ENCODE measurements around the gene ADAM19. TPM values are rescaled to one million over a fixed set of nuclear protein-coding genes. Genes with fewer than 3 reads are reported as not detected.

The ADAM19 gene
- total and polyA plus RNA-seq, 12 donors = 5.5 to 49.6 (median 18.2) TPM

GRCh38 chr5:157600252-157600651, 24.7 kb upstream of the ADAM19 start:
- Histone ChIP-seq H3K4me1 (peaks cover 0 to 56% (median 0%) of the 10 kb centered on the region in 9 donors), H3K4me3 (no peak overlapping the region), H3K36me3 (no peaks in the 10 kb centered on the region), H3K9me3 (peaks cover 0 to 4% (median 0%) of the 10 kb centered on the region in 11 donors), H3K27me3 (no peaks in the 10 kb centered on the region), H3K27ac (no peak overlapping the region)
- ATAC-seq (no peak), DNase-seq (no peak)
- intact Hi-C loops (cut with DNase I) = no loop called here
- 95 to 100% methylated on average over 1 of the region's 1 CpG for WGBS, 2 donors
- no peak for TF ChIP-seq CTCF (IDR thresholded peaks at IDR 0.05)

DNA sequence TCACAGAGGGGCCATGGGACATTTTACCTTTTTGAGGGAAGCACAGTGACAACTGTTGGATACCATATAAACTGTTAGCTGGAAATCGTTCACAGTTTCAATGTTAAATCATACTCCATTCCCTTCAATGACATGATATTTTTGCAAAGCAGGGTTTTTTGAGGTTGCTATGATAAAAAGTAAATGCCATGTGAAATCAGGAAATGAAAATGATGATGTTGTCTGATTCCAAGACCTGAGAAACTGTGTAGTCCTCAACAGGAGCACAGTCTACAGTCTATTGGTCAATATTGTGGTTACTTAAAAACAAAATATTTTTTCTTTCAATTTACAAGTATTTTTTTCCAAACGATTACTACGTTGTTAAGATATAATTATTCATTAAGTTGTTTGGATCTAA, 24.0 kb upstream of the ADAM19 start:
- peaks cover 0 to 4% (median 0%) of the 10 kb centered on the region in 11 donors for H3K9me3 ChIP-seq
- no peak for DNase-seq
- WGBS, 2 donors = 85 to 91% methylated on average over 3 of the region's 3 CpGs
- peaks cover 0 to 60% (median 0%) of the 10 kb centered on the region in 9 donors for H3K4me1 ChIP-seq
- no peak for ATAC-seq
- no peaks in the 10 kb centered on the region for H3K27me3 ChIP-seq
- intact Hi-C loops (cut with DNase I) = no loop called here
- TF ChIP-seq CTCF (IDR thresholded peaks at IDR 0.05) = no peak
- no peaks in the 10 kb centered on the region for H3K36me3 ChIP-seq
- H3K4me3 ChIP-seq = no peak overlapping the region
- H3K27ac ChIP-seq = no peak overlapping the region

DNA sequence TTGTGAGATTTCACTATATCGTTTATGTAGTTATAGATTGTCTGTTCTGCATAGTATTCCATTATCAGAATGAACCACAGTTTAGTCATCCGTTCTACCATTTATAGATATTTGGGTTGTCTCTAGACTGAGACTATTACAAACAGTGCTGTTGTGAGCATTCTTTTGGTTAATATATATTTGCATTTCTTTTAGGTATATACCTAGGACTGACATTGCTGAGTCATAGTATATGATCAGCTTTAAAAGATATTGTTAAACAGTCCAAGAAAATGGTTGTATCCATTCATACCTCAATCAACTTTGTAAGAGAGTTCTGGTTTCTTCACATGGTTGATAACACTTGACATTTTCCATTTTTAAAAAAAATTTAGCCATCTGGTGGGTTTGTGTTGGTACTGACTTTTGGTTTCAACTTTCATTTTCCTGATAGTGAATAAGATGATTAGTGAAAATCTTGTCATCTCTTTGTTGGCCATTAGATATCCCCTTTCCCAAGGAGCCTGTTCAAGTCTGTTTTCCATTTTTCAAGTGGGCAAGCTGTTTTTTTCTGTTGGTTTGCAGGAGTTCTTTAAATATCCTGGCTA, 22.9 kb upstream of the ADAM19 start:
- WGBS, 2 donors = 74 to 96% methylated on average over 2 of the region's 2 CpGs
- Histone ChIP-seq H3K27ac (no peak overlapping the region), H3K27me3 (no peaks in the 10 kb centered on the region), H3K9me3 (peaks cover 0 to 4% (median 0%) of the 10 kb centered on the region in 11 donors), H3K4me1 (peaks cover 0 to 60% (median 1%) of the 10 kb centered on the region in 9 donors), H3K4me3 (no peak overlapping the region), H3K36me3 (no peaks in the 10 kb centered on the region)
- ATAC-seq (no peak), DNase-seq (no peak)
- intact Hi-C loops (cut with DNase I) = no loop called here
- TF ChIP-seq CTCF (IDR thresholded peaks at IDR 0.05) = no peak

- Histone ChIP-seq H3K4me1 (peaks cover 0 to 61% (median 12%) of the 10 kb centered on the region in 9 donors), H3K27me3 (no peaks in the 10 kb centered on the region), H3K4me3 (no peak overlapping the region), H3K36me3 (no peaks in the 10 kb centered on the region), H3K9me3 (peaks cover 0 to 4% (median 0%) of the 10 kb centered on the region in 11 donors), H3K27ac (no peak overlapping the region)
- DNase-seq (no peak), ATAC-seq (peak in 1 of 8 donors; percentile 25)
- 65 to 85% methylated on average over 1 of the region's 1 CpG for WGBS, 2 donors
- intact Hi-C loops (cut with DNase I) = no loop called here
- no peak for TF ChIP-seq CTCF (IDR thresholded peaks at IDR 0.05)
These were observed 21.7 kb upstream of the ADAM19 start for GRCh38 chr5:157597277-157597676.
